Left ventricle myocardium superior (tissue), 1 donor: ENCODE measurements around the gene MATN1. TPM values are rescaled to one million over a fixed set of nuclear protein-coding genes. Genes with fewer than 3 reads are reported as not detected.
"Not testable (repeated sequence)": the region's sequence is repeated elsewhere in the genome, so short reads cannot be mapped to it uniquely, and the experiment has no call there.

Experiments
- ATAC-seq: fragments of 200-7000 bp; cut with Tn5 transposase; one replicate; pipeline ENCODE4 v1.9.1; 2020; ENCODE audit warnings: mild to moderate bottlenecking, moderate library complexity
- DNase-seq: peaks from one replicate; pipeline ENCODE4 v3.0.0-alpha.2; 2020
- intact Hi-C: fragments of 100-400 bp; cut with micrococcal nuclease; formaldehyde crosslinking; loops from one replicate; pipeline ENCODE4 v1.11.0; 2022
- total RNA-seq: library from RNA; stranded (reverse); fragmentation: NEBNext Ultra II Directional; extraction: Animal tissue kit (Norgen Biotek cat#: 25700); gene quantifications from one replicate; pipeline ENCODE4 v1.2.1, GENCODE V29; 2021
- donor health status: DM: no; HTN: yes; CAD: no; lungs with severe emphysema.

The MATN1 gene
- total RNA-seq, 1 donor from 2014 or later, result not detected

DNA sequence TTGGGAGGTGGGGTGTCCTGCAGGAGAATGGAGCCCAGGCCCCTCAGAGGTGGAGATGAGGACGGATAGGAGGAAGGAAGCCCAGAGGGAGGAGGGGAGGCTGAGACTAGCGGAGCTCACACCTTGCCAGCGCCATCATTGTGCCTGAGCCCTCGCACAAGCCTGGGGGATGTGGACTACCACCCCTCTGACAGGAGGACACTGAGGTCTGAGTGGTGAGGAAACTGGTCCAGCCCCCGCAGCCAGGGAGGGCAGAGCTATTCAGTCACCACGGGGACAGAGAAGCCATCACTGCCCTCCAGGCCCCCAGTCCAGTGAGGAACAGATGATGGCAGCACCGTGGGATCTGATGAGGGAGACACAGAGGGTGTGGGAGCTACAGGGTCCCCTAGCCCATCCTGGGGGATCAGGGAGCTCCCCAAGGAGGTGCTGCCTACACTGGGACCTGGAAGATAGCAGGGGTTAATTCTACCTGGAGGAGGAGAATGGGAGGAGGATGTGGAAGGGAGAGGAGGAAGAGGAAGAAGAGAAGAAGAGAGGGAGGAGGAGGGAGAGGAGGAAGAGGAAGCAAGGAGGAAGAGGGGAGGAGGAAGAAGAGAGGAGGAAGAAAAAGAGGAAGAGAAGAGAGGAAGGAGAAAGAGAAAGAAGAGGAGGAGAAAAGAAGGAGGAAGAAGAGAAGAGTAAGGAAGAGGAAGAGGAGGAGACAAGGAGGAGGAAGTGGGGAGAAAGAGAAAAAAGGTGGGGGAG is 31.0 kb downstream of the MATN1 start:
- intact Hi-C loops, result no loop called here
- ATAC-seq, result no peak
- DNase-seq, result no peak

DNA sequence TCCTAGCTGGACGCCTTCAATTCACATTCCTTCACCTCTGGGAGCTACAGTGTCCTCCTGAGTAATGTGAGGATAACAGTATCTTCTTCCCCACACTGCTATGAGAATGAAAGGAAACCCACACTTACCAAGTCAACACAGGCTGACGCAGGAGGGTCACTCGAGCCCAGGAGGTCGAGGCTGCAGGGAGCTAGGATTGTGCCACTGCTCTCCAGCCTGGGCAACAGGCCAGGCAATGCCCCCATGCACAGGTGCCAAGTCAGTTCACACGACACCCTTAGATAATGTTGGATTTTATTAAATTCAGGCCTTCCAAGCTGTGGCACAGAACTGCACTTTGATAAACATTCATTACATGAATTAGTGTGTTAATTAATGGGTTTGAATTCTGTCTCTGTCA is 31.9 kb downstream of the MATN1 start:
- no peak for DNase-seq
- ATAC-seq, result no peak
- intact Hi-C loops, result no loop called here

DNA sequence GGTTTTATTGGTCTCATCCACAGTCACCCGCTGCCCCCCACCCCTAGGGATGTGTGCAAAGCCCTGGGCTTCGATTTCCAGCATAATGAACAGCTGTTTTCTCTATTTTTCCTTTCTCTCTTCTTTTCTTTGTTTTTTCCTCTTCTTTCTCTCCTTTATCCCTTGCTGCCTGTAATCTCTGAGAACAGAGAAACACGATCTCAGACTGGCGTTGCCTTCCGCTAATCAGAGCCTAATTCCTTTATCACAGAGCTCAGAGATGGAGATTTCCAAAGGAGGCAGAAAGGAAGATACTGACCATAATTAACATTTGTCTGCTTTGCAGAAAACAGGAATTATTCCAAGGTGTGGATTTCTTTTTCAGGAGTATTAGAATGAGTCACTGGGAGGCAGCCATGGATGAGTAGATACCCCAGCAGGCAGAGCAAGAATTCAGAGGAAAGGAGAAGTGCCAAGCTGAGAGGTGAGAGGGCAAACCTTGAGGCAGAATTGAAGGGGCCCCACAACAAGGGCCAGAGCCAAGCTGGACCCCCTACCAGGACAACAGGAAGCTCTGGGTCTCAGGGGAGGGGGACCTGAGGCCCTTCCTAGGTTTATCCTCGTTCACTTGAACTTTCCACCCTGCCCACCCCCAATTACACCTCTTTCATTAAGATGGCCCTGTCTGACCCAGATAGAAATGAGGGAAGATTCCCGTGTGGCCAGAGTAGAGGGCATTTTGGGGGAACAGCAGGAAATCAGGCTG is 33.3 kb downstream of the MATN1 start:
- ATAC-seq (no peak), DNase-seq (no peak)
- intact Hi-C loops, result no loop called here

DNA sequence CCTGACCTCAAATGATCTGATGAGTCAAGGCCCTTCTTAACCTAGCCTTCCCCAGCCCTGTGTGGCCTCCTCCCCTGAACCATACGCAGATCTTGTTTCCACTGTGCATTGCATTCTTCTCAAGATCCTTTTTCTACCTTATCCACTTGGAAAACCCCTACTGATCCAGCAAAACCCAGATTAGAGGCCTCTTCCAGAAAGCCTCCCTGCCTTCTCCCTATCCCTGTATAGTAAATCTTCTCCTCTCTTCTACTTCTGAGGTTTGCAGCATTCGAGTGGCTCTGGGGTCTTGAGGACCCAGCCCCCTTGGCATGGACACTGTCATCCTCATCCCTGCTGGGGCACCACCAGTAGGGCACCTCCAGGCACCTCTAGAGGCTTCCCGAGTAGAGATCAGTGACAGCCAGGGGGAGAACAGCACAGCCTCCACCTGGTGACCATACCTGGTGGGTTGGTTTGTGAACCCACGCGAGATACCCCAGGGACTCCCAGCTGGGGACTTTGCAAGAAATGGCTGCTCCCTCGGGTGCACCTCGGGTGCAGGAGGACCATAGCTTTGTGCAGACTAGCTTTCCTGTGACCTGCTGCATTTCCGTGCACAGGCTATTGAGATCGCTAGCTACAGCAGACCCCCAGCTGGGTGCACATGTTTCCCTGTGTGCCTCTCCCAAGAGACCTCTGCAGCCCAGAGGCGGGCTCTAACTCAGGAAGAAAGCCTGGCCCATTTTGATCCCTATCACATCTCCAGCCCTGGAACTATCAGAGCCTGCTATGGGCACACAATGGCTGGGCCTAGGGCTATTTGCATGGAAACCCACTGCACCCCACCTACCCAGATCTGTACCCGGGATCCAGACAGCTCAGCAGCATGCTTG is 34.2 kb downstream of the MATN1 start:
- intact Hi-C loops, result no loop called here
- DNase-seq (no peak), ATAC-seq (no peak)

DNA sequence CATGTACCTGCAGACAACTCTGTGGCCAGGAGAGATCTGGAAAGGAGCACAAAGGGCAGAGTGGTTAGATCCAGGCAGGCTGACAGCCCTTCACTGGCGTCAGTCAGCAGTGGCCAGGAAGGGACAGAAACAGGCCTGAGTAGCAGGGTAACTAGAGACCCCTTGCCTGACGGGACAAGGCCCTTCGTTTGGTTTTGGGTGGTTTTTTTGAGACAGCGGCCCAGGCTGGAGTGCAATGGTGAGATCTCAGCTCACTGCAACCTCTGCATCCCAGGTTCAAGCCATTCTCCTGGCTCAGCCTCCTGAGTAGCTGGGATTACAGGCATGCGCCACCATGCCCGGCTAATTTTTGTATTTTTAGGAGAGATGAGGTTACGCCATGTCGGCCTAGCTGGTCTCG is 34.9 kb downstream of the MATN1 start:
- ATAC-seq, DNase-seq, intact Hi-C loops: not testable (repeated sequence)

DNA sequence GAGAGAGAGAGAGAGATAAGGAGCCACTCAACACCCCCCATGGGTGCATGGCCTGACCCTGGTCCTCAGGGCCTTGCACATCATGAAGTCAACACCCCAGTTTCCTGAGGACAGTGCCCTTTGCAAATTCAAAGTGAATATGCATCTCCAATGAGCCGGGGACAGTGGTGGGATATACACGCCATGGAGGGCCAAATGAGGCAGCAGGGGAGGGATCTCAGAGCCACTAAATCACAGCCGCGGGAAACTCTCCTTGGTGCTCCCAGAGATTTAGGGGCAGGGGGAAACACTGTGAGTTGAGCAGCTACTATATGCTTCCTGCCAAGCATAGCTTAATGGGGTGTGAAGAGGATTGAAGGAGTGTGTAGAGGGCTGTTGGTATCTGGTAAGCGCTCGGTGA is 35.5 kb downstream of the MATN1 start:
- ATAC-seq (no peak), DNase-seq (no peak)
- intact Hi-C loops, result no loop called here

DNA sequence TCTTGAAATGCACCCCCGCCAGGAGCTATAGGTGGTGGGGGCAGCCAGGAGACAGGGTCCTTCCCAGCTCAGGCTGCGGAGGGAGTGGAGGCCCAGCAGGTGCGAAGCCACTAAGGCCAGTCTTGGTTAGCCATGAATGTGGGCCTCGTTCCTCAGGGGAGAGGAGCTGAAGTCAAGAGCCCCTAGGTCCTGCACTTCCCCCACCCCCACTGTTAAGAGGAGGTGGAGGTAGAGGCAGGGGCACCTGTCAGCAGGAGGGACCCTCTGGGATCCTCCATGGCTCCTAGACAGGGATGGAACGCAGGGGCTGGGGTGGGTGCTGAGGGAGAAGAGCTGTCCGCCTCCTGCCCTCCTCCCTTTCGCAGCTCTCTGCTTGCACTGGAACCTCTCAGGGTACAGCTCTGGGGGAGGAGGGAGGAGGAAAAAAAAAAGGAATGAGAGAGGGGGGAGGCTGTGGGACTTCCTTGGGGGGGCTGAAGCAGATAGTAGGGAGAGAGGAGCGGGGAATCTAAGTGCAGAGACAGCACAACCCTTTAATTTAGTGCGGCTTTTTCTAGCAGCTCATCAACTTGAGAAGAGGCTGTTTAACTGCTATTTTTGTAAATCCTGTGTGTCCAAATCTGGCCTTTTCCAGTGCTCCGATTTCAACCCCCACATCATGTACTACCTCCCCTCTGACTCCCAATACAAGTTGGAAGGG is 37.0 kb downstream of the MATN1 start:
- intact Hi-C loops, result no loop called here
- ATAC-seq (no peak), DNase-seq (no peak)

DNA sequence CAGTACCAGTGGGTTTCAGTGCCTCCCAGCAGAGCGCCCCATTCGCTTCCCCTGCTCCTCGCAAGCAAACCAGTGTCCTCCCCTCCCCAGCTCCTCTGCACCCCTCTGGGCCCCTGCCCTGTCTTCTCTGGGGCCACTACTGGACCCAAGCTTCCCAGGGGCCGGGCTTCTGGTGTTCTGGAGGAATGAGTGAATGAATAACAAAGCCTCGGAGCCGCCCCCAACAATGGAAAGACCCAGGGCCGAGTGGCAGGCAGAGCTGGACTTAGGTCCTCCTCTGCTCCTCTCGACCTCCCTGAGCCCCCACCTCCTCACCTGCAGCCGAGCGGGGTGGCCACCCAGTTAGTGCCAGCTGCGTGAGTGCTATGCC is 37.6 kb downstream of the MATN1 start:
- DNase-seq (no peak), ATAC-seq (no peak)
- intact Hi-C loops, result no loop called here

DNA sequence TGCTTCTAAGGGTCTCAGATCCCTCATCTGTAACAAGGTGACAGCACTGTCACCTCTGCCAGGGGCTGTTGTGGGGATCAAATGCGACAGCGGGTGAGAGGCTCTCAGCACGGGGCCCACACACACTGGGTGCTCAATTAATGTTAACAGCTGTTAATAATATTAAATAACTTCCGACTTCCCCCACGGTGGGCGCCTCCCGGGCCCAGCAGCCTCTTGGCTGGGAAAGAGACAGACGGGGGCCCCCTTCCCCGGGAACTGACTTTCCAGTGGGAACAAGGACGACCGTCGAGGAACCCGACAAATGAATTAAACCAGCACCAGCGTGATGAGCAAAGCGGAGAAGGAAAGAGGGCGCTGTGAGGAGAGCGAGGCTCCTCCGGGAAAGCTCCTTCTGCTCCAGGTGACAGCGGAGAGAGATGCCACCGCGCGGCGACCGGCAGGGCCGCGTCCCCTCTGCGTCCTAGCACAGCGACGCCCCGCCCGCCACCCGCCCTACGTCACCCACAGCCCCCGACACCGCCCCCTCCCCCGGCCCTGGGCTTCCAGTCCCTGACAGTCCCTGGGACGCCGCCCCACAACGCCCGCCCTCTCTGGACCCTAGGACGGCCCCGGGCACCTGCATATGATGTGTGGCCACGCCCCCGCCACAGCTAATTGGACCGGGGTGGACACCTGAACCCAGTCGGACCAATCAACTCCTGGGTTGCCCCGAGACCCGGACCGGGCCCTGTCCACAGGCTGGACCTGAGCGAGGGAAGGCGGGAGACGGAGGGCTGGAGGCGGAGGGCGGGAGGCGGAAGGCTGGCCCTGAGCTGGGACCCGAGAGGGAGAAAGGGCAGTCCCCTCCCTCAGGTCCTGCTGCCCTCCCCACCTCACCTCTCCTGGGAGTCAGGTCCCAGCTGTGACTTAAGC is 38.2 kb downstream of the MATN1 start:
- intact Hi-C loops, result no loop called here
- ATAC-seq (peak; percentile 83), DNase-seq (peak; percentile 63)

DNA sequence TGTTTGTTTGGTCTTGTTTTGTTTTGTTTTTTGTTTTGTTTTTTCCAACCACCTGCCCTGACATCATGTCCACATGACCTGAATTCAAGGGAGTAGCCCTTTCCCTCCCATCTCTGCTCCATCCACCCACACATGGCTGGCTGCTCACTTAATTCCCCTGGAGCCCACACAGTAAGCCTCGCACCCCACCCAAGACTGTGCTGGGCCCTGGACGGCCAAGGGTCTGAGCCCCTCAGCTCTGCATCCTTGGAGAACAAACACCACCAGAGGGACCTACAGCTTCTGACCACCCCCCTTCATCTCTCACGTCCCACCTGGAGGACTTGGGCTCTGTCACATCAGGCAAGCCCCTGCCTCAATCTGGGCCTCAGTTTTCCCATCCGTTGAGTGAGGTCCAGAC is 39.1 kb downstream of the MATN1 start:
- ATAC-seq, result no peak
- no peak for DNase-seq
- intact Hi-C loops, result no loop called here

DNA sequence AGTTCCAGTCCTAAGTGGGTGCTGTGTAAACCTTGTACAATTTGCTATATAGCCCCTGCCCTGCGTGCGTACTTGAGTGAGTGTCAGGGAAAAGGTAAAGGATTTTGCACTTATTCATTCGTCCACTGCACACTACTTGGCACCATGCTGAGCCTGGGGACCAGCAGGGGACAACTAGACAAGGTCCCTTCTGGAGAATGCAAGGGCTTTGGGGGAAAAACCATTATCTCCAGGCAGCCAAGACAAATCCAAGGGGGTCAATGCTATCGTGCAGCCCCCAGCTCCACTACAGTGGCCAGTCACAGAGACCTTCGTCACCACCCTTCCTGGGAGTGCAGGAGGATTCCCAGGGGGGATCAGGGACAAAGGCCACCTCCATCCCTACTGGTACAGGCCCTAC is 39.7 kb downstream of the MATN1 start:
- intact Hi-C loops, result no loop called here
- no peak for DNase-seq
- no peak for ATAC-seq

DNA sequence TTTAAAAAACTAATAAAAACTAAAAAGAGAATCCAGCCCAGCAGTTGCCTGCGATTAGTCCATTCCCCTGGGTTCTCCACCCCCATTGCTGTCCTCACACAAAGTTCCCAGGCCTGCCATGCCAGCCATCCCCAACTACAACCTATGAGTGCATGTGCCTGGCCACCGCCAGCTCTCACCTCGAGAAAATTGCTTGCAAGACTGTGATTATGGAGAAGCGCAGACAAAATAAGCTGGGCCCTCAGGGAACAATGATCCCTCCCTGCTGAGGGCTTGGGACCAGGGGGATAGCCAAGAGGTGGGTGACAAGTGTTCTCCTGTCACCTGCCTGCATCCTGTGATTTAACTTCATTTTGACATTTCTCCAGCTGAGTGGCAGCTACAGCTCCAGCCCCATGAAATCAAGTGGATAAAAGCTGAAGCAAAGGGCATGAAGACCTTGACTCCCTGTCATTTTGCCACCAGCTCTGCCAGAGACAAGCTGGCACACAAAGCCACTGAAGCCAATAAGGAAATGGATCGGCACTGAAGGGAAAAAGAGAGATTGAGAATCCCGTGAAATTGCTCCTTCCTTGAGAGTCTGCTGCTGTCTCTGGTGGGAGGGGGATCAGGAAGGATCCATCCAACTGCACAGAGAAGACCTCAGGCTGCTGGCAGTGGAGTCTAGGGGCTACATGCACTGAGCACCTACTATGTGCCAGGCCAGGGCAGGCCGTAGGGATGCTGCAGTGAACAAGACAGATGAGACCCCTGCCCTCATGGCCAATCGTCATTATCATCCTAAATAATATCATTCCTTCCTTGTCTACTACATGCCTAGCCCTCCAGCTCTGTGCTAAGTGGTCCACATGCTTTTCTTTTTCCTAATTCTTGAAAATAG is 40.7 kb downstream of the MATN1 start:
- DNase-seq (no peak), ATAC-seq (peak; percentile 46)
- intact Hi-C loops, result no loop called here

DNA sequence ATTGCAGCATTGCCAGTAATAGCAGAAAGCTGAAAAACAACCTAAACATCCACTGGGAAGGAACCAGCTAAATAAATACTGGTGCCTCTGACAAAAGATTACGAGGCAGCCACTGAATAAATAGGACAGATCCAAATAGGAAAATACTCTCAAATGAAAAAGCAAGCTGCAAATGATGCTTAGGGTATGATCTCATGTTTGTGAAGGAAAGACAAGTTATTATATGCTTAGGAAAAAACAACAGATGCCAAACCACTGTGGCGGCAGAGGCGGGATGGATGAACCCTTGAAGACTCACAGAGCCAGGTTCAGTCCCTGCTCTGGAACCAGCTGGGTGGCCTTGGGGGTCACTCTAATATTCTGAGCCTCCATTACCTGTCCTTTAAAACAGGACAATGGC is 41.6 kb downstream of the MATN1 start:
- intact Hi-C loops, result no loop called here
- no peak for ATAC-seq
- no peak for DNase-seq

DNA sequence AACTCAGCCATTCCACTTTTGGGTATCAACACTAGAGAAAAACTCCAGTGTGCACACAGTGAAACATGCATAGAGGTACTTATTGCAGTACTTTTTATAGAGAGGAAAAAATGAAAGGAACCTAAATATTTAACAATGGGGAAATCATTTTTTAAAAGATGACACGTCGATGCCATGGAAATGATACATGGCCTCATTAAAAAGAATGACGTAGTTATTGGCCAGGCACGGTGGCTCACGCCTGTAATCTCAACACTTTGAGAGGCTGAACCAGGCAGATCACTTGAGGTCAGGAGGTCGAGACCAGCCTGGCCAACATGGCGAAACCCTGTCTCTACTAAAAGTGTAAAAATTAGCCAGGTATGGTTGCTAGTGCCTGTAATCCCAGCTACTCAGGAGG is 42.5 kb downstream of the MATN1 start:
- intact Hi-C loops, result no loop called here
- no peak for DNase-seq

DNA sequence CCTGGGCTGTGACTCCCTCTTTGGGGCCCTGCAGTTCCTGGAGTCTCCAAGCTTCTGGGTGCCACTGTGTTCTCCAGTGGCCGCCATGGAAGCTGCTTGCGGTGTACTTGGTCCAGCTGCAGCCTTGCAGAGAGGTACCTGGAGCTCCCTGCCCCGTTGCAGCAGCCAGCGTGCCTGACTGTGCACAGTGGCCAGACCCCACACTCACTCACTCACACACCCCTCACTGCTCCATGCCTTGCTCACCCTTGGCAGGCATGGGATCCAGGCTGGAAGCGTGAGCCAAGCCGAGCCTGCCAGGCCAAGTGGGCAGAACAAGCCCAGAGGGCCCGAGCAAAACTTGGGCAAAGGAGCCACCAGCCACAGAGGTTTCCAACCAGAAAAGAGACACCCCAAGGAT is 43.0 kb downstream of the MATN1 start:
- intact Hi-C loops, result no loop called here
- DNase-seq (peak; percentile 43), ATAC-seq (peak; percentile 56)

More for the DNA sequence above, 42.5 kb downstream of the MATN1 start:
- no peak for ATAC-seq

DNA sequence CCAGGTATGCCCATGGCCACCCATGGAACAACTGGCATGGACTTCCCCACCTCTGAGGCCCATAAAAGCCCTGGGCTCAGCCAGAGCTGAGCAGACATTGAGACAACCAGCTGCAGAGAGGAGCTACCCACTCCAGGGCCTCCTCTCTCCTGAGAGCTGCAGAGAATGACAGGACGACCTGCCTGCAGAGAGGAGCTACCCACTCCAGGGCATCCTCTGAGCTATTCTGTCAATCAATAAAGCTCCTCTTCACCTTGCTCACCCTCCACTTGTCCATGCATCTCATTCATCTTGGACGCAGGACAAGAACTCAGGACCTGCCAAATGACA is 43.4 kb downstream of the MATN1 start:
- intact Hi-C loops, result no loop called here
- ATAC-seq, result no peak
- no peak for DNase-seq

DNA sequence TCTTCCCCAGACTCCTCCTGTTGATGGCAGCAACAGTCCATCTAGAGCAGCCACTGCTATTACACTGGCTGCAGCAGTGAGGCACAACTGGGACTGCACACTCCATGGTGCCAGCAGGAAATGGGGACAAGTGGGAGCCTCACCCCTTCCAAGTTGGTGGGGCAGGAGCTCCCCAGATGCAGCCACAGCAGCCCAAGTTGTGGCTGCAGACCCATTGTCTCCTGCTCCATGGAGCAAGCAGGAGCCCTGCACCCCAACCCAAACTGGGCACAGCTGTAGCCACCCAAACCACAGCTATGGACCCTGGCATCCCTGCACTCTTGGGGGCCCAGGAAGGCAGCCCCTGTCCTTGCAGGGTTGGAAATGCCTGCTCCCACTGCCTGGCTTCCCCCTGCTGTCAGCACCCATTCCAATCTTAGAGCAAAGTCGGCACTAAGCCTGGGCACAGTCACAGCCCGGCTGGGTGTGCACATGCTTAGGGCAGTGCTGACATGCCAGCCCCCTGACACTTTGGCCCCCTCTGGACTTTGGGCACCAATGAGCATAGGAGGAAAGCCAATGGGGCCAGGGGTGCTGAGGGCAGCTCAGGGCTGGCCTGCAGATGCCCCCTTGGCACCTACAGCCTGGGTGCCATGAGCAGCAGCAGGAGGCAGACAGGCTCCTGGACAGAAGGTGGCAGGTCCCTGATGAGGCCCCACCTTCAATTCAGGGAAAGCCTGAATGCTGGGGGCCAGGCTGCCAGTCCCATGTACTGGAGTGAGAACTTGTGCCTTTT is 44.0 kb downstream of the MATN1 start:
- DNase-seq (no peak), ATAC-seq (no peak)
- intact Hi-C loops, result no loop called here
